RWPE2 (cell line): Measurements from ENCODE around the gene USP6NL.
A peak's percentile ranks its signal among the peaks of the same experiment; 100 is the strongest.

Source experiments
- ATAC-seq: fragments of 200-7000 bp; cut with Tn5 transposase; 3 replicates; pipeline ENCODE4 v1.9.1; 2021; ENCODE audit warnings: low read depth
- DNase-seq: peaks from one replicate; pipeline ENCODE4 v3.0.0-alpha.2; 2020; ENCODE audit warnings: low spot score
- H3K27ac ChIP-seq: fragments of 450-650 bp; 2 replicates; pipeline ENCODE4 v1.5.1; 2017; ENCODE audit warnings: mild to moderate bottlenecking; ENCODE audit not compliant: poor library complexity, severe bottlenecking
- H3K27me3 ChIP-seq: fragments of 250-450 bp; sonication (Bioruptor Pico); 2 replicates; pipeline ENCODE4 v1.5.1; 2021; ENCODE audit warnings: mild to moderate bottlenecking, moderate library complexity; ENCODE audit not compliant: insufficient read depth, poor library complexity, severe bottlenecking
- H3K36me3 ChIP-seq: fragments of 250-450 bp; sonication (Bioruptor Pico); 2 replicates; pipeline ENCODE4 v1.5.1; 2020; ENCODE audit warnings: low read depth, mild to moderate bottlenecking, moderate library complexity
- H3K4me1 ChIP-seq: fragments of 250-450 bp; sonication (Bioruptor Pico); 2 replicates; pipeline ENCODE4 v1.5.1; 2021; ENCODE audit warnings: mild to moderate bottlenecking, moderate library complexity; ENCODE audit not compliant: insufficient read depth, poor library complexity, severe bottlenecking
- H3K4me3 ChIP-seq: fragments of 250-450 bp; sonication (Bioruptor Pico); 2 replicates; pipeline ENCODE4 v1.5.1; 2021; ENCODE audit warnings: mild to moderate bottlenecking, moderate library complexity; ENCODE audit not compliant: severe bottlenecking
- H3K9me3 ChIP-seq: fragments of 250-450 bp; sonication (Bioruptor Pico); 2 replicates; pipeline ENCODE4 v1.5.1; 2021; ENCODE audit warnings: mild to moderate bottlenecking, moderate library complexity; ENCODE audit not compliant: severe bottlenecking
- CTCF ChIP-seq: fragments of 450-650 bp; IDR thresholded peaks from one replicate; pipeline ENCODE4 v1.5.1; 2017; ENCODE audit warnings: mild to moderate bottlenecking, moderate library complexity; ENCODE audit not compliant: poor library complexity, severe bottlenecking

USP6NL gene

GRCh38 chr10:11603741-11604140, 7.7 kb downstream of the USP6NL start:
- TF ChIP-seq CTCF: no peak
- H3K4me1 ChIP-seq: peaks cover 18% of the 10 kb centered on the region
- H3K4me3 ChIP-seq: no peak overlapping the region
- no peaks in the 10 kb centered on the region for H3K27me3 ChIP-seq
- H3K36me3 ChIP-seq: no peaks in the 10 kb centered on the region
- DNase-seq (no peak), ATAC-seq (no peak)
- H3K9me3 ChIP-seq: no peaks in the 10 kb centered on the region
- no peak overlapping the region for H3K27ac ChIP-seq

- Histone ChIP-seq H3K27ac (no peak overlapping the region), H3K4me3 (no peak overlapping the region), H3K4me1 (peaks cover 18% of the 10 kb centered on the region), H3K27me3 (no peaks in the 10 kb centered on the region), H3K36me3 (no peaks in the 10 kb centered on the region), H3K9me3 (no peaks in the 10 kb centered on the region)
- no peak for DNase-seq
- ATAC-seq: peak; percentile 61
- TF ChIP-seq CTCF: no peak
Observed at GRCh38 chr10:11602919-11603523, 8.4 kb downstream of the USP6NL start.

GRCh38 chr10:11602358-11602757, 9.1 kb downstream of the USP6NL start:
- ATAC-seq (no peak), DNase-seq (no peak)
- TF ChIP-seq CTCF: no peak
- no peaks in the 10 kb centered on the region for H3K9me3 ChIP-seq
- H3K27me3 ChIP-seq: no peaks in the 10 kb centered on the region
- no peak overlapping the region for H3K4me3 ChIP-seq
- no peaks in the 10 kb centered on the region for H3K36me3 ChIP-seq
- H3K27ac ChIP-seq: no peak overlapping the region
- peaks cover 18% of the 10 kb centered on the region for H3K4me1 ChIP-seq

- Histone ChIP-seq H3K27me3 (no peaks in the 10 kb centered on the region), H3K4me1 (peaks cover 18% of the 10 kb centered on the region), H3K36me3 (no peaks in the 10 kb centered on the region), H3K27ac (no peak overlapping the region), H3K4me3 (no peak overlapping the region), H3K9me3 (no peaks in the 10 kb centered on the region)
- no peak for DNase-seq
- ATAC-seq: no peak
- no peak for TF ChIP-seq CTCF
Observed at GRCh38 chr10:11601670-11602069, 9.8 kb downstream of the USP6NL start.

- DNase-seq: no peak
- H3K27me3 ChIP-seq: no peaks in the 10 kb centered on the region
- H3K4me1 ChIP-seq: peaks cover 16% of the 10 kb centered on the region
- no peak for ATAC-seq
- H3K36me3 ChIP-seq: no peaks in the 10 kb centered on the region
- TF ChIP-seq CTCF: no peak
- no peaks in the 10 kb centered on the region for H3K9me3 ChIP-seq
- H3K4me3 ChIP-seq: no peak overlapping the region
- H3K27ac ChIP-seq: no peak overlapping the region
Observed at GRCh38 chr10:11600280-11600679, 11.2 kb downstream of the USP6NL start.
